Renal pelvis (tissue), 4 donors: ENCODE results near the gene FIS1. TPM values are rescaled to one million over a fixed set of nuclear protein-coding genes. Genes with fewer than 3 reads are reported as not detected.

Experiments
- DNase-seq: peaks from one replicate; pipeline ENCODE4 v3.0.0-alpha.2; 2013
- polyA plus RNA-seq, 3 donors: library from polyadenylated mRNA; unstranded; fragments of 120-200 nt; gene quantifications; one replicate each; pipeline ENCODE4 v1.2.1, GENCODE V29; 2013; ENCODE audit not compliant: insufficient read length in 3 of 3

Gene FIS1
- polyA plus RNA-seq, 3 donors = 160 to 176 (median 165) TPM

DNA sequence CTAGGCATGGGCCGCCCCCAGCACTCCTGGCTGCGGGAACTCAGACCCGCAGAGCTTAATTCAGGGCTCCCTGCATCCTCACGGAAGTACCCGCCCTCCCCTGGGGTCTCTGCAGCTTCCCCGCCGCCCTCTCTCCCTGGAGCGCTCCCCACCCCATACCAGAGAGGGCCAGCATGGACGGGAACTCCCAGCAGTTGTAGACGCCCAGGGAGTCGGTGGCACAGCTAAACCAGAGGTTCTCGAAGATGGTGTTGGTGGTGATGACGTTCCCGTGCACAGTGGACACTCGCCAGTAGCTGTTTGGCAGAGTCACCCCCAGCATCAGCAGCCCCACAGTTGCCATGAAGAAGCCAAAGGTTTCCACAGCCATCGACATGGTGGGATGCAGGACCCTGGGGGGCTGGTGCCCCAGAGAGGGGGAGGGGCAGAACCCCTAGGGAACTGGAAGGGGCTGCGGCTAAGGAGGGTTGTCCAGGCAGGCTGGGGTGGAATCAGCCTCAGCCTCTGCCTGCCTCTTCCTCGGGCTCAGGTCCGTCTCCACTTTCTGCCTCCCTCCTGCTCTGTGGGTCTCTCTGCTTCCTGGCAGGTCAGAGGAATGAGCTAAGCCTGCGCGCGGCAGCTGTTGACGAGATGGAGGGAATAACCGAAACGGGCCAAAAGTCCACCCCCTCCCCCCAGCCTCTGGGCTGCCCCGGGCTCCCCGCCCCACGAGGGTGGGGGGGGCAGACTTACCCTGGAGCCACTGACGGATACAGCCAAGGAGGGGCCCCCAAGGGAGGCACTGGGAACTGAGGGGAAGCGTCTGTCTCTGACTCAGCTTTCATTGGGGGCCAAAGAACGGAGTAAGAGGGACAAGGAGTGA lies 7.4 kb downstream of the FIS1 start, which contains the start of gene CLDN15:
Gene CLDN15, minus strand, starts transcription at position 597 of the 862 bp plus-strand sequence. Its CDS starts 221 bp downstream, at position 376.
- DNase-seq = no peak

DNA sequence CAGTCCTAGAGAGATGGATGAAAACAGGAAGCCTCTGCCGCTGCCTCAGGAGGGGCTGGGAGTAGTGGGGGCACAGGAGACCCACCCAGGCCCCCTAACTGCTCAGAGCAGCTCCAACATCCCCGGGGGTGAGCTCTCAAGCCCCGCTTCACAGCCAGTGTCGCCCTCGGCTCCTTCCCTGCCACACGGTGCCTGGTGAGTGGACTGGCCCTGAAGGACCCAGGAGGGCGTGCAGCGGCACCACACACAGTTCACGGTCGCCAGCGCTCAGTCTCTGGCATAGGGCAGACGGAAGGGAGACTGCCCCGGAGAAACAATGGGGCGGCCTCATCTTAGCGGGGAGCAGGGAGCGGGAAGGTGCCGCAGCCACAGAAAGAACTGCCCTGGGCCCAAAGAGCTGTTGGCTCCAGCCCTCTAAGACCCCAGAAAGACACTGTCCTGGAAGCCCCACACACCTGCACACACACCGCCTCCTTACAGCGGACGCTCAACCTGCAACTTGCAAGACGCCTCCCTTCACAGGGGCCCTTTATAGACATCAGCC lies 8.5 kb downstream of the FIS1 start:
- DNase-seq = no peak

DNA sequence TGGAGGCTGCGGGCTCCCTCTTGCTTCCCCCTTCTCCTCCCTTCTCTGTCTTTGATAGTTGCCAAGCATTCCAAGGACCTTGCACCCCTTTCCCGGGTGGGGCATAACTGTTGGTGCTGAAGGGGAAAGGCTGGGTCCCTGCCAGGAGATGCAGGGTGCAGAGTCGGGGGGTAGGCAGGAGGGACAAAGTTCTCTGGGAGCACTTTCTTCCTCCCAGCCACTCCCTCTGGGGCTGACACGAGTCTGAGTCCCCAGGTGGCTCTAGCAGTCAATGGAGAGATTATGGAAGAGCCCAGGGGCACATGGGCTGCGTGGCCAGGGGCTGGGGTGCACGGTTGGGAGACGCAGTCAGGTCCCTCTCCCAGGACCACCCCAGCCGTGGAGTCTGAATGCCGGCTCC lies 9.4 kb downstream of the FIS1 start:
- DNase-seq = no peak

DNA sequence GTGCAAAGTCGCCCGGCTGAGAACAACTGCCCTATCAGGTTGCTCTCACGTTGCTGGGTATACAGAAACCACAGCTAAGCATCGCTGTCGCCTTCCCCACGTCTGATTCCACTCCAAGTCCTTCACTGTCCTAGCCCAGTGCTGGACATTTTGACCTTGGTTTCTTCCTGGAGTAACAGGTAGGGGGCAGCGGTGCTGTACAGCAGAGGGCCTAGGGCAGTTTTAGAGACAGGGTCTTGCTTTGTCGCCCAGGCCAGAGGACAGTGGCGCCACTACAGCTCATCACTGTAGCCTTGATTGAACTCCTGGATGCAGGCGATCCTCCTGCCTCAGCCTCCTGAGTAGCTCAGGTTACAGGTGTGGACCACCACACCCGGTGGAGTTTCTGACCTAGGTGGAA lies 9.8 kb downstream of the FIS1 start:
- DNase-seq = no peak

DNA sequence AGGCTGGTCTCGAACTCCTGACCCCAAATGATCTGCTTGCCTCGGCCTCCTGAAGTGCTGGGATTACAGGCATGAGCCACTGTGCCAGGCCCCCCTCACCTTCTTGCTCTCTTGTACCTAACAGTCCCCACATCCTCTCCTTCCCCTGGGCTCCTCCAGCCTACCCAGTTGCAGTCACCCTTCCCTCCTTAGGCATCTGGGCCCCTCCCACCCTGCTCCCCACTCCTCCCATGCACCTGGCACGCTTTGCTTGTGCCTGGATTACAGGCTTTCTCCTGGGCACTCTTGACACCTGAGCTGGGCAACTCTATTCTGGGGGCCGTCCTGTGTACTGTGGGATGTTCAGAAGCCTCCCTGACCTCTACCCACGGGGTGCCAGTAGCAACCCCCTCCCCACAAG lies 10.2 kb downstream of the FIS1 start:
- DNase-seq = no peak

DNA sequence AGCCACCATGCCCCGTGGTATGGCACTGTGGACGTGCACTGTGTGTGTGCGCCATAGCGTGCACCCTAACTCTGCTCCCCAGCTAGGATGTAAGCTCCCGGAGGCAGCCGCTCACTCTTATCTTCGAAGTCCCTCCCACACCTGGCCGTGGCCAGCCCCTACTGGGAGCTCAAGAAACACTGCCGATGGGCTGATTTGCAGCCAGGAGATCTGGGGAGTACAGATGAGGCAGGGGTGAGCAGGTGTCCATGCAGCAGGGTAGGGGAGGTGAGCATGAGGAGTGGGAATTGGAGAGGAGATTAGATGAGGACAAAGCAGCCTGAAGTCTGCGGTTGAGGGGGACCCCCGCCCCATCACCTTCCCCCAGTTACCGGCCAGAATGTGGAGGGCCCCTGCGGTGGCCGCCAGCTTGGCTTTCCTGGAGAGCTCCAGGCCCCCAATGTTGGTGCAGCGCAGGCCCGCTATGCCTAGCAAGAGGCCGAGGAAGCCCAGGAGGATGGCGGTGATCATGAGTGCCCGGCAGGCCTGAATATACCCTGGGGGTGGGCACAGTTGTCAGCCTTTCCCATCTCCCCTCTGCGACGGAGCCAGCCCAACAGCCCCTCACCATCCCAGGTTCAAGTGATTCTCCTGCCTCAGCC lies 10.9 kb downstream of the FIS1 start:
- DNase-seq = no peak

DNA sequence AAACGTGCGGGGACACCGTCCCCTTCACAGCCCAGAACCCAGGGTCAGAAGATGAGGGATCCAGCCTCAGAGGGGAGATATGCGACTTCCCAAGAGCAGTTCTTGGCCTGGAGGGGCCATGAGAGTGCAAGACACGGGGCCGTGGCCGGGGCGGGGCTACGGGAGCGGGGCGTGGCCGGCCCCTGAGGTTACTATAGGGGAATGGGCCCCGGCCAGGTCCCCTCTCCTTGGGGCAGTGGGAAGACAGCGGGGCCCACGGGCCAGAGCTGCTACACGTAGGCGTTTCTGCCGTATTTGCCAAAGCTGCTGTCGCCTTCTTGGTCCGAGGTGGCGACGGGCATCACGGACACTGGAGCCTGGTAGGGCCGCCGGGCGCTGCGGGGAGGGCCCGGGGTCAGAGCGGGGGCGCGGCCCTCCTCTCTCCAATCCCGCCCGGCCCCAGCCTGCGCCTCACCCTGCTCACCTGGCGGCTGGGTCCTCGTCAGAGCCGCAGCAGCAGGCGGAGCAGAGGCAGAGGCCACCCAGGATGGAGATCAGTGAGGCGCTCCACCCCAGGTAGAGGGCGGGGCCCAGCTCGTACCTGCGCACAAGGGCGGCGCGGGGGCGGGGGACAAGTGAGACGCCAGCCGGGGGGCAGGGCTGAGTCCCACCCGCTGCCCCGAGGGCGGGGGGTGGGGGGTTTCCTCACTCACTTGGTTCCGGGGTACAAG lies 12.6 kb downstream of the FIS1 start:
- DNase-seq = no peak

DNA sequence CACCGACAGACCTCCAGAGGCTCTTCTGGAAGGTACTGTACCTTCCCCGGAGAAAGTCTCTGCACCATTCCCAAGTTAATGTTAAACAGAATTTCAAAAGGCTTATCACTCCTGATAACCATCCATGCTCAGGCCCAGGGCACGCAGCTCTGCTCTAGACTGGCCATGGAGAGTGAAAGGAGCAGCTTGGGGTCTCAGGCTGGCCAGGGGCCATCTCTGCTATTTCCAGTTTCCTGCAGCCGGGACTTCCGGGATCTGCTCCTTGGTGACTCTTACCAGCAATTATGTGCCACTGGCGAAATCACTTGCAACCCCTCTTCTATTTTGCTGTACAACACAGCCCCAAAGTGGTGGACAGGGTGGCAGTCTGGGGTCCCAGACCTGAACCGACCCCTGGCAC lies 13.2 kb downstream of the FIS1 start:
- DNase-seq = no peak

DNA sequence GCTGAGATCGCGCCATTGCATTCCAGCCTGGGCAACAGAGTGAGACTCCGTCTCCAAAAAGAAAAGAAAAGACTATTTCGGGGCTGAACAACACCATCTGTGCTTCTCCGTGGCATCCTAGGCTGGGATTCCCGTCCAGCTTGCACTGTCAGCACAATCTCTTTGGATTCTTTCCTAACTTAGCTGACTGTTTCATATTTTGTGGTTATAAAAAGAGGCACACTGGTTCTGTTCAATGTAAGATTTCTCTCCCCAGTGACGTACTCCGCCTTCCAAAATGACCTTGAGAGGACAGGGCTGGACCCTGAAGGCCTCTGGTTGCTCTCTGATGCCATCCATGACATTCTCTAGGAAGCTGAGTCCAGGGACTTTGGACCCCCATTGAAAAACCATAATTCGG lies 18.2 kb downstream of the FIS1 start:
- DNase-seq = no peak

DNA sequence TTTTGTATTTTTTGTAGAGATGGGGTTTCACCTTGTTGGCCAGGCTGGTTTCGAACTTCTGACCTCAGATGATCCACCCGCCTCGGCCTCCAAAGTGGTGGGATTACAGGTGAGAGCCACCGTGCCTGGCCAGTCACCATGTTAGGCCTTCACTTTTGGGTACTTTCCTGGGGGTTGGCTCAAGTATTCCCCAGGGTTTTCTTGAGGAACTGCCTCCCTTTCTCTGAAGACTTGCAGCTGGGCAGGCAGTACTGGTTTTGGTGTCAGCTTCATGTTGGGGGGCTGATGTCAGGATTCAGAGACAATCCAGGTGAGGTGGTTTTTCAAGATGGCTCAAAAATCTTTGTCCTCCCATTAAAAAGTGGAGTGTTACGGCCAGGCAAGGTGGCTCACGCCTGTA lies 19.2 kb downstream of the FIS1 start:
- DNase-seq = no peak

DNA sequence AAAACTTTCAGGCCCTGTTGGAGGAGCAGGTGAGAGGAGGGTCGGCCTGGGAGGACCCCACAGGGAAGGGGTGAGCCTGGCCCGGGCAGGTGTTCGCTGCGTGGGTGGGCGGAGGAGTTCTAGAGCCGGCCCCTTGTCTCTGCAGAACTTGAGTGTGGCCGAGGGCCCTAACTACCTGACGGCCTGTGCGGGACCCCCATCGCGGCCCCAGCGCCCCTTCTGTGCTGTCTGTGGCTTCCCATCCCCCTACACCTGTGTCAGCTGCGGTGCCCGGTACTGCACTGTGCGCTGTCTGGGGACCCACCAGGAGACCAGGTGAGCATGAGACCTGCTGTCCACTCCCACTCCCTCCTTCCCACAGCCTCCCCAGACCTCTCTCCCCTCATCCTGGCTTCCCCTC lies 21.4 kb downstream of the FIS1 start:
- DNase-seq = no peak

DNA sequence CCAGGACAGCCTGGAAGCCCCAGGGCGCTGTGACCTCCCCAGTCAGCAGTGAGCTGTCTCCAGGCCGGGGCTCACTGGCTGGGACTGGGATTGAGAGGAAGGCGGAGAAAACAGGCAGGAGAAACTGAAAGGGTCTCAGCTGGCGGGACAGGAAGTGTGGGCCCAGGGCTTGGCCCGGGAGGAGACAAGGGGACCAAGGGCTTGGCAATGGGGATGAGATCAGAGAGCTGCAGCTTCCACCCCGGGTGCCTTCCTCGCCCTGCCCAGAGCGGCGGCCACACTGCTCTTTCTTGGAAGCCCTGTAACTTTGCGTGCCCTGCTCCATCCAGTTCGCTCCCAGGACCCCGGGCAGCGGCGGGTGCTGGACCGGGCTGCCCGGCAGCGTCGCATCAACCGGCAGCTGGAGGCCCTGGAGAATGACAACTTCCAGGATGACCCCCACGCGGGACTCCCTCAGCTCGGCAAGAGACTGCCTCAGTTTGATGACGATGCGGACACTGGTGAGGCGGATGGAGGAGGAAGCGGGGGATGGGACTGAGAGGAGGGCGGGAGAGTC lies 22.5 kb downstream of the FIS1 start:
- no peak for DNase-seq

DNA sequence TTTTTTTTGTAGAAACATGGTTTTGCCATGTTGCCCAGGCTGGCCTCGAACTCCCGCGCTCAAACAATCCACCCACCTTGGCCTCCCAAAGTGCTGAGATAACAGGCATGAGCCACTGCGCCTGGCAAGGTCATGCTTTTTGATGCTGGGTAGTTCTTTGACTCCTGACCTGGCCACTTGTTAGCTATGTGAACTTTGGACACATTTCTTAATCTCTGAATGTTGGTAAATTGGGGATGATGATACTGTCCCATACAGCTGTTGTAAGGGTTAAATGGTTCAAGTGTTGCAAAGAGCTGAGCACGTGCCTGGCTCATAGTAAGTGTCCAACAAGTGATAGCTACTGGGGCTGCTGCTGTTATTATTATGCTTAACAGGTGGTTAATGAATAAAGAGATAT lies 24.6 kb downstream of the FIS1 start:
- DNase-seq = no peak

DNA sequence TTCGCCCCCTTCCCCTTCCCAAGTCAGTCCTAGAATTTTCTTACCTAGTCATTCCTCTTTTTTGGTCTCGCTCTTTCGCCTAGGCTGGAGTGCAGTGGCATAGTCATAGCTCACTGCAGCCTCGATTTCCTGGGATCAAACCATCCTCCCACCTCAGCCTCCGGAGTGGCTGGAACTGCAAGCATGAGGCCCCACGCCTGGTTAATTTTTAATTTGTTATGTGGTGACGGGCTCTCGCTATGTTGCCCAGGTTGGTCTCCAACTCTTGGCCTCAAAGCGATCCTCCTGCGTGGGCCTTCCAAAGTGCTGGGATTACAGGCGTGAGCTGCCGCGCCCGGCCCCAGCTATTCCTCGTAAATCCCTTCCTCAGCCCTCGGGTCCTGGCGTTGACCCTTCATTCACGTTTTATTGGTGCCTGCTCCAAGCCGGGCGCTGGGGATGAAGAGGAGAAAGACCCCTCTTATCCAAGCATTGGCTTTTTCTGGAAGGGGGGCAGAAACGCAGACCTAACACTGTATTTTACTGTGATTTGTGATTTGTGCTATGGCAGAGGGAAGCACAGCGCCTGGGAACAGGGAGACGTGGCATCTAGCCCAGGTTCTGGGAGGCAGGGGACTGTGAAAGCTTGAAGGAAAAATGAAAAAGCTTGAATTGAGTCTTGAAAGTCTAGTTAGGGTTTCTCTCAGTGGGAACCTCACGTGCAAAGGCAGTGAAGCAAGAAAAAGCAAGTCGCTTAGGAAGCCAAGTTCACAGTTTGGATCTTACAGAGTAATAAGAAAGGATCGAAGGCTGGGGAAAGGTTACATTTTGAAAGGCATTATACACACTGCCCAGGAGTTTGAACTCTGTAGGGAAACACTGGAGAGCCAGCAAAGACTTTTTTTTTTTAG lies 26.4 kb downstream of the FIS1 start:
- no peak for DNase-seq

DNA sequence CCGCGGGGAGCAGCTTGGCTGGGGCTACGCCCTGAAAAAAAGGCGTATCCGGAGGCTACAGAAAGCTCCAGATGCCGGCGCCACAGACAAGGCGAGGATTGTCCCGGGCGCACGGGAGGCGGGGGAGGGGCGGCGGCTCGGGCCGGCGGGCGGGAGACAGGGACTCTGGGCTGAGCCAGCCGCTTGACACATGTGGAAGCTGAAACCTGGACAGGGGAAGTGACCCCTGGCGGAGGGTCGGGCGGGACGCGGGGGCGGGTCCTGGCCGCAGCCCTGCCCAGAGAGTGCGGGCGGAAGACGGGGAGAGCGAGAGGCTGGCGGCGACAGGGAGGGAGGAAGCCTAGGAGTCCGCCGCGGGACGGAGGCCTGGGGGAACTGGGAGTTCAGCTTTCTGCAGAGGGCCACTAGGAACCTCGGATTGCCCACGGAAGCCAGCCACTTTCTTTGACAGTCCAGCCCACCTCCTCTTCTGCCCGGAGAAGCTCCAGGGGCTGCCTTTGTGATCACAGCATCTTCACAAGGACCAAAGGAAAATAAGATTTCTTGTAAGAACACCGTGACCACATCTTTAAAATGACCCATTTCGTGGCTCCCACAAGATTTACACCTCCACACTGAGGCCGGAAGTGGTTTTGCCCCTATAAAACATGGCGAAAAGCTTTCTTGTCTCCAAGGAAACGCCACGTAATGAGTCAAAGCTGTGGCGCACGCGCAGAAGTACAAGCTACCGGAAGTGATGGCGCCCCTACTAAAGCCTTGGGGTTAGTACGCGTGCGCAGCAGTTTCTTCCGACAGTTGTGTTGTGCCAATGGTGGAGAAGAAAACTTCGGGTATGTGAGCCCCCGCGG lies 27.3 kb downstream of the FIS1 start, which contains the start of the genes PLOD3 and ZNHIT1:
Gene PLOD3, minus strand, starts transcription at position 194 of the 848 bp plus-strand sequence. CDS start 307 bp downstream, outside the sequence.
Gene ZNHIT1, plus strand, starts transcription at position 778 of the 848 bp plus-strand sequence. Its CDS starts 31 bp downstream, at position 809.
- DNase-seq = peak; percentile 99

DNA sequence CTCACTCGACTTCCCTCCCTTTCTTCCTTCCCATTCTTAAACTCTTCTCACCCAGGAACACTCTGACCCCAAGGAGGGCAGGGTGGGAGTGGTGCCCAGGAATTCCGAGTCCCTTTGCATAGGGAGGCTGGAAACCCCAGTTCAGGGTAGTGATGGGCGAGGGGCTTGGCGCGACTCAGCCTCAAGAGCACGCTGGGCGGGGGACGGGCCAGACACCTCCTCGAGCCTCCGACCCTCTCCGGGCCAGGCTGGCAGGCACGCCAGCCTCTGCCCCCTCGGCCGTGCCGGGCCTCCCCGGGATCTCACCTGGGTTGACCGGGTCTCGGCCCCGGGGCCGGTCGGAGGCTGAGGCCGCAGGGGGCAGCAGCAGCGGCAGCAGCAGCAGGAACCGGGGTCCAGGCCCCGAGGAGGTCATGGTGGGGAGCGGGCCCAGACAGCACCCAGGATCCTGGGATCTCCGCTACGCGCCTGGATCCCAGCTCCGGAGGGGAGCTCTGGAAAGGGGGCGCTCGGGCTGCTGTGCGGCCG lies 28.0 kb downstream of the FIS1 start:
- DNase-seq = no peak

DNA sequence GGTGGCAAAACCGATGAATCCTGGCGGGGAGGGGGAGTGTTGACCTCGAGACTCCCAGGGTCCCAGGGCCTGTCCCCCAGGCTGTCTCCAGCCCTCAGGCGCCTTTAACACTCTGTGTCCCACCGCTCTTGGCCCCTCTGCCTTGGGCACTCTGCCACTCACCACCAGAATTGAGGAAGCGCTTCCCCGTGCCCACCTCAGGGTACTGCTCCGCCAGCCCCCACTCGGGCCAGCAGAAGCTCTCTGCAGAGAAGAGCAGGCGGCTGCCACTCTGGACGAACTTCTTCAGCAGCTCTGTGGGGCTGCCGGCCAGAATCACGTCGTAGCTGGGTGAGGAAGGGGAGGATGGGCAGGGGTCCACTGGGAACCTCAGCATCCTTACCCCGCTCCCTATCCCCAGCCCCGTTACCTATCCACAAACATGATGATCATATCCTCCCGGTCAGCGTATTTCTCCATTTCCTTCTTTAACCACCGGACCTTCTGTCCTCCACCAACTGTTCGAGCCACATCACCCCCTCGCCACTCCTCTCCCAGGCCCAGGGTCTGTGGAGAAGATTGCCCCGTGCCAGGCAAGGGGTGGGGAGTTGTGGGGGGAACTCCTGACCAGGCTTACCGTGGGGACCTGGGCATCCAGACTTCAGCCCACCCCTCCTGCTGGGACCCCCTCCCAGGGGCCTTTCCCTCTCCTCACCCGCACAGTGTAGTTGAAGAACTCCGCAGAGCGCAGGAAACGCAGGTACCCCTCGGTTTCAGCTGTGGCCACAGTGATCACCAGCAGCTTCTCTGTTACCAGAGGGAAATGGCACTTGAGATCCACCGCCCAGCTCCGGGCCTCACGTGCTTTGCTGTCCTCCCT lies 28.7 kb downstream of the FIS1 start:
- DNase-seq = no peak

DNA sequence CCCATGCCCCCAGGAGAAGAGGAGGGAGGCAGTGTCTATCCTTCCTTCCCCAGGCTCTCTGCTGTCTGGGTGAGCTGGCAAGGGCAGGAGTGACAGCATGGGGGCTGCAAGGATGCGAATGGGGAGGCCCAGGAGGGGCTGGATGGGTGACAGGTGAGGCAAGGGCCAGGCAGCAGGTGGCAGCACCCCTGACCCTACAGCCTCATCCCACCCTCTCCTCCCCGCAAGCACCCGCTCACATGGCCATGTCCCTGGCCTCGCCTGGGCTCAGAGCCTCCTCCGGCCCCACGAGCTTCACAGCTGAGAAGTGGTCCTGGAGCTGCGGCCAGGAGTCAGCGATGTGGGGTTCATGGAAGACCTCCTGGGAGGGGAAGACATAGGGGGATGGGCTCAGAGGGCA lies 32.9 kb downstream of the FIS1 start:
- DNase-seq = no peak

DNA sequence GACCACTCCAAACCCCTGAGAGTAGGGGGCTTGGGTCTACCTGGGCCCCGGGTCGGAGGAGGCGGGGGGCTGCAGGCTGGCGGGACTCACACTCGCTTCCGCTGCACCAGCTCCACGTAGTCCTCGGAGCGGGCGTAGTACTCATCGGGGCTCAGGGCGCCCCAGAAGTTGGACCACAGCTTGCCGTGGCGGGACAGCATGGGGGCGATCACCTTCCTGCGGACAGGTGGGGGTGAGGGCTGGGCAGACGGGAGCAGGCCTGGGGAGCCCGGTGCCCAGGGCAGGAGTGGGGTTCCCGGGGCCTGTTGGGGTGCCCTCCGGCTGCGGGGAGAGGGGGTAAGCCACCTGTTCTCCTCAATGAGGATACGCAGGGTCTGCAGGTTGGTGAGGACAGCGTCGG lies 33.4 kb downstream of the FIS1 start:
- DNase-seq = no peak
